K562 (cell line): Measurements from ENCODE around the gene CFDP1. TPM values are rescaled to one million over a fixed set of nuclear protein-coding genes. Genes with fewer than 3 reads are reported as not detected.

ENCODE experiments used
- CEBPB ChIP-seq: fragments of 450-650 bp; IDR thresholded peaks from 2 replicates; pipeline ENCODE4 v1.6.1; 2016; ENCODE audit warnings: missing genetic modification characterization, missing compliant biosample characterization
- CHD2 ChIP-seq: IDR thresholded peaks from 2 replicates; pipeline ENCODE4 v1.6.1; 2011; ENCODE audit warnings: low read depth, low read length
- ERF ChIP-seq: fragments of 450-650 bp; formaldehyde crosslinking; IDR thresholded peaks from 2 replicates; pipeline ENCODE4 v1.4.0; 2020; ENCODE audit warnings: mild to moderate bottlenecking, mixed read lengths
- ETS1 ChIP-seq: conservative IDR thresholded peaks from 2 replicates; pipeline ENCODE4 v1.6.1; 2011; ENCODE audit warnings: low read depth, mild to moderate bottlenecking, low read length; ENCODE audit not compliant: control insufficient read depth
- HEY1 ChIP-seq: fragments of 250-450 bp; sonication (Bioruptor Pico); IDR thresholded peaks from 2 replicates; pipeline ENCODE4 v1.5.0; 2020; ENCODE audit warnings: mild to moderate bottlenecking, moderate library complexity, borderline replicate concordance
- HMG20A ChIP-seq: fragments of 450-650 bp; formaldehyde crosslinking; conservative IDR thresholded peaks from 2 replicates; pipeline ENCODE4 v1.4.0; 2020; ENCODE audit warnings: mild to moderate bottlenecking, mixed read lengths
- MAZ ChIP-seq, 2 experiments: fragments of 450-650 bp in 1 of 2; sonication (generic) in 1 of 2; formaldehyde crosslinking; IDR thresholded peaks in 1 of 2; conservative IDR thresholded peaks in 1 of 2; 2 replicates each; pipeline versions ENCODE4 v1.4.0 to v1.5.0; 2020; ENCODE audit warnings: mild to moderate bottlenecking in 1 of 2, missing genetic modification reagents in 1 of 2
- MTA3 ChIP-seq: fragments of 450-650 bp; formaldehyde crosslinking; IDR thresholded peaks from 2 replicates; pipeline ENCODE4 v1.6.1; 2017; ENCODE audit warnings: mild to moderate bottlenecking, borderline replicate concordance
- NEUROD1 ChIP-seq: fragments of 150-350 bp; IDR thresholded peaks from 2 replicates; pipeline ENCODE4 v1.6.1; 2014; ENCODE audit warnings: borderline replicate concordance, low read length, low read depth; ENCODE audit not compliant: partially characterized antibody
- NR2C2 ChIP-seq, 2 experiments: fragments of 200-800 bp in 1 of 2; sonication (Bioruptor generic) in 1 of 2; sonication (generic) in 1 of 2; formaldehyde crosslinking in 1 of 2; IDR thresholded peaks; 2 replicates each; pipeline versions ENCODE4 v1.6.1 to v1.8.0; 2016 to 2022; ENCODE audit warnings: mild to moderate bottlenecking in 1 of 2, missing compliant biosample characterization in 1 of 2, missing genetic modification characterization in 1 of 2, missing genetic modification reagents in 1 of 2
- RAD51 ChIP-seq: fragments of 450-650 bp; IDR thresholded peaks from 2 replicates; pipeline ENCODE4 v1.7.1; 2016; ENCODE audit warnings: low read depth, mild to moderate bottlenecking, borderline replicate concordance
- SMARCA4 ChIP-seq: fragments of 450-650 bp; IDR thresholded peaks from 2 replicates; pipeline ENCODE4 v1.6.1; 2016
- USF2 ChIP-seq: sonication (generic); formaldehyde crosslinking; IDR thresholded peaks from 2 replicates; pipeline ENCODE4 v1.5.0; 2020; ENCODE audit warnings: missing genetic modification reagents
- ZNF316 ChIP-seq: fragments of 450-650 bp; IDR thresholded peaks from 2 replicates; pipeline ENCODE4 v1.6.1; 2016
- ZNF318 ChIP-seq, 2 experiments: fragments of 450-650 bp; IDR thresholded peaks; 2 replicates each; pipeline ENCODE4 v1.6.1; 2016; ENCODE audit warnings: mild to moderate bottlenecking in 2 of 2, borderline replicate concordance in 1 of 2, low read depth in 1 of 2, moderate library complexity in 1 of 2
- ZNF764 ChIP-seq: fragments of 250-450 bp; sonication (Bioruptor Pico); IDR thresholded peaks from 2 replicates; pipeline ENCODE4 v1.4.0; 2020; ENCODE audit warnings: low read depth, mild to moderate bottlenecking, moderate library complexity
- polyA plus RNA-seq, 8 experiments: library from polyadenylated mRNA; depleted of rRNA in 4 of 8; stranded (reverse) in 5 of 8; unstranded in 3 of 8; fragments of >200 nt; fragmentation: Nextera tagmentation in 2 of 8; fragmentation: Illumina TruSeq in 1 of 8; extraction: Ambion mirVana in 2 of 8; extraction: Trizol in 1 of 8; gene quantifications; 2 replicates each; pipeline versions ENCODE4 v1.2.1 to v1.2.3, GENCODE V29; 2011 to 2014; ENCODE audit warnings: inconsistent platforms in 1 of 8, missing spikeins in 1 of 8
- total RNA-seq, 7 experiments: library from RNA; depleted of rRNA in 6 of 7; stranded (reverse); fragments of >200 nt in 6 of 7; fragmentation: Illumina TruSeq in 2 of 7; extraction: Trizol in 2 of 7; gene quantifications; 2 replicates each; pipeline versions ENCODE4 v1.2.1 to v1.2.3, GENCODE V29; 2011 to 2021; ENCODE audit warnings: low replicate concordance in 1 of 7

CFDP1 gene
- total and polyA plus RNA-seq, 9 of the 15 experiments (the other 6 are each of a cell fraction or from before 2014, with no cell fraction given), result 31.5 to 78.4 (median 61.7) TPM

GRCh38 chr16:75464122-75464918 is 31.0 kb upstream of the CFDP1 start, which contains the start of gene TMEM170A (continued):
- peak; percentile 51; the same call in 1 of the 2 replicates for TF ChIP-seq ETS1
- TF ChIP-seq CHD2, result peak; percentile 72
- peak; percentile 63 to 89 for TF ChIP-seq MAZ (CRISPR knock-in tag; conservative IDR thresholded peaks at IDR 0.05 in 1 of 2, IDR thresholded peaks at IDR 0.05 in 1 of 2)
- TF ChIP-seq RAD51, result no peak
- no peak for TF ChIP-seq HMG20A
- no peak for TF ChIP-seq ERF (CRISPR knock-in tag)
- peak; percentile 86 for TF ChIP-seq ZNF764
- TF ChIP-seq SMARCA4, result peak; percentile 83; the same call in 1 of the 2 replicates
- peak; percentile 88 for TF ChIP-seq CEBPB (tag)
- TF ChIP-seq USF2 (CRISPR knock-in tag), result no peak
- TF ChIP-seq HEY1 (CRISPR knock-in tag), result no peak
- no peak for TF ChIP-seq NR2C2 (CRISPR knock-in tag; IDR thresholded peaks at IDR 0.05)
- TF ChIP-seq NR2C2 (tag; IDR thresholded peaks at IDR 0.05), result peak; percentile 72; the same call in 1 of the 2 replicates
- no peak for TF ChIP-seq ZNF316
- peak; percentile 79 for TF ChIP-seq NEUROD1
- TF ChIP-seq MTA3, result peak; percentile 88; the same call in 1 of the 2 replicates
- TF ChIP-seq ZNF318 (IDR thresholded peaks at IDR 0.05; ENCODE audit: borderline replicate concordance in 1 of 2, low read depth in 1 of 2), result no peak
